MCF 10A (cell line): ENCODE results near the gene SLC25A13. TPM values are rescaled to one million over a fixed set of nuclear protein-coding genes. Genes with fewer than 3 reads are reported as not detected.

Source experiments
- BruUV-seq: library from RNA; stranded (reverse); fragments of 400-500 nt; replicated peaks from 2 replicates; lab custom pipeline; 2021; lab: Mats Ljungman, UMichigan
- CTCF ChIA-PET: fragments of 300-600 bp; sonication (Branson Sonifier 250); formaldehyde crosslinking; extraction: SDS; loops from one replicate; lab custom pipeline; 2021; ENCODE audit warnings: antibody characterized with exemption, inconsistent platforms; lab: Yijun Ruan, JAX
- POLR2A ChIA-PET: fragments of 300-600, 350-650 bp; sonication (Branson Sonifier 250); formaldehyde crosslinking; extraction: SDS; loops from one replicate; lab custom pipeline; 2020; ENCODE audit warnings: antibody characterized with exemption, inconsistent platforms; lab: Yijun Ruan, JAX
- DNase-seq: peaks from one replicate; pipeline ENCODE4 v3.0.0-alpha.2; 2018; ENCODE audit not compliant: unreplicated experiment
- H3K27ac Mint-ChIP-seq: one replicate; pipeline ENCODE4 v1.8.0; 2022; ENCODE audit warnings: mild to moderate bottlenecking, low read depth, mixed read lengths; ENCODE audit not compliant: unreplicated experiment
- H3K27me3 Mint-ChIP-seq: one replicate; pipeline ENCODE4 v1.8.0; 2022; ENCODE audit warnings: mixed read lengths; ENCODE audit not compliant: insufficient read depth, unreplicated experiment
- H3K36me3 Mint-ChIP-seq: one replicate; pipeline ENCODE4 v1.8.0; 2022; ENCODE audit warnings: mild to moderate bottlenecking, moderate library complexity, mixed read lengths; ENCODE audit not compliant: insufficient read depth, unreplicated experiment
- H3K4me1 Mint-ChIP-seq: one replicate; pipeline ENCODE4 v1.8.0; 2022; ENCODE audit warnings: mixed read lengths; ENCODE audit not compliant: insufficient read depth, unreplicated experiment
- H3K4me3 Mint-ChIP-seq: one replicate; pipeline ENCODE4 v1.8.0; 2022; ENCODE audit warnings: mild to moderate bottlenecking, moderate library complexity, mixed read lengths; ENCODE audit not compliant: unreplicated experiment
- H3K9me3 Mint-ChIP-seq: one replicate; pipeline ENCODE4 v1.8.0; 2022; ENCODE audit warnings: mixed read lengths; ENCODE audit not compliant: unreplicated experiment
- CTCF ChIP-seq: fragments of 200-600 bp; IDR thresholded peaks from one replicate; pipeline ENCODE4 v1.8.0; 2022; ENCODE audit warnings: antibody characterized with exemption, mild to moderate bottlenecking; ENCODE audit not compliant: unreplicated experiment
- intact Hi-C: fragments of 100-400 bp; cut with micrococcal nuclease; formaldehyde crosslinking; loops from 2 replicates; pipeline ENCODE4 v1.14.1; 2022
- total RNA-seq: library from RNA; stranded (reverse); gene quantifications from 2 replicates; pipeline ENCODE4 v1.2.3, GENCODE V29; 2022

Gene SLC25A13
- total RNA-seq, 1 experiment from 2014 or later, result 28.6 TPM

- no peak for TF ChIP-seq CTCF
- POLR2A ChIA-PET, result interaction anchor here (1.4 to 2.0 kb wide), 2 partner anchors 15 to 16 kb away, joined by 3 to 4 read pairs; no protein-coding TSS in a partner anchor
- no TSS peak for BruUV-seq
- Mint-ChIP-seq H3K27ac (no peak overlapping the region), H3K27me3 (no peaks in the 10 kb centered on the region), H3K4me3 (no peak overlapping the region), H3K9me3 (no peaks in the 10 kb centered on the region), H3K4me1 (no peaks in the 10 kb centered on the region), H3K36me3 (no peaks in the 10 kb centered on the region)
- no peak for DNase-seq
- intact Hi-C loops, result no loop called here
- CTCF ChIA-PET, result no interaction called here
These were observed 75.0 kb downstream of the SLC25A13 start for GRCh38 chr7:96246919-96247318.

GRCh38 chr7:96244992-96245292, 77.0 kb downstream of the SLC25A13 start:
- ChIA-PET CTCF (no interaction called here), POLR2A (no interaction called here)
- no TSS peak for BruUV-seq

GRCh38 chr7:96244244-96244991, 77.5 kb downstream of the SLC25A13 start:
- H3K4me1 Mint-ChIP-seq, result peaks cover 7% of the 10 kb centered on the region
- CTCF ChIA-PET, result no interaction called here

More at GRCh38 chr7:96244992-96245292, 77.0 kb downstream of the SLC25A13 start:
- H3K4me3 Mint-ChIP-seq, result no peak overlapping the region
- peaks cover 5% of the 10 kb centered on the region for H3K4me1 Mint-ChIP-seq
- no peak for TF ChIP-seq CTCF
- no peaks in the 10 kb centered on the region for H3K36me3 Mint-ChIP-seq
- H3K27ac Mint-ChIP-seq, result no peak overlapping the region
- DNase-seq, result no peak
- intact Hi-C loops, result no loop called here
- no peaks in the 10 kb centered on the region for H3K9me3 Mint-ChIP-seq
- no peaks in the 10 kb centered on the region for H3K27me3 Mint-ChIP-seq

GRCh38 chr7:96243241-96243640, 78.7 kb downstream of the SLC25A13 start:
- ChIA-PET POLR2A (interaction anchor here (0.9 kb wide), 1 partner anchor 15 kb away, joined by 4 read pairs; no protein-coding TSS in a partner anchor), CTCF (no interaction called here)
- intact Hi-C loops, result no loop called here
- peaks cover 11% of the 10 kb centered on the region for H3K4me1 Mint-ChIP-seq
- no peaks in the 10 kb centered on the region for H3K9me3 Mint-ChIP-seq
- H3K27ac Mint-ChIP-seq, result no peak overlapping the region
- no TSS peak for BruUV-seq
- H3K36me3 Mint-ChIP-seq, result no peaks in the 10 kb centered on the region
- H3K27me3 Mint-ChIP-seq, result no peaks in the 10 kb centered on the region
- no peak for DNase-seq
- no peak overlapping the region for H3K4me3 Mint-ChIP-seq
- no peak for TF ChIP-seq CTCF

More at GRCh38 chr7:96244244-96244991, 77.5 kb downstream of the SLC25A13 start:
- BruUV-seq, result no TSS peak
- H3K27ac Mint-ChIP-seq, result no peak overlapping the region
- H3K9me3 Mint-ChIP-seq, result no peaks in the 10 kb centered on the region
- H3K36me3 Mint-ChIP-seq, result no peaks in the 10 kb centered on the region
- intact Hi-C loops, result no loop called here
- DNase-seq, result no peak
- H3K4me3 Mint-ChIP-seq, result no peak overlapping the region
- POLR2A ChIA-PET, result no interaction called here
- no peaks in the 10 kb centered on the region for H3K27me3 Mint-ChIP-seq
- TF ChIP-seq CTCF, result no peak
